CD4-positive, CD25-positive, alpha-beta regulatory T cell (primary cell): ENCODE measurements around the gene ASPSCR1. TPM values are rescaled to one million over a fixed set of nuclear protein-coding genes. Genes with fewer than 3 reads are reported as not detected.

Experiments
- ATAC-seq, 2 donors: fragments of 150-1000 bp; cut with Tn5 transposase; one replicate each; pipeline ENCODE4 v1.10.0; 2021; ENCODE audit warnings: low read depth in 2 of 2, moderate number of reproducible peaks in 2 of 2, moderate library complexity in 1 of 2
- DNase-seq, 3 donors: peaks; one replicate each; pipeline versions ENCODE4 v3.0.0 to v3.0.0-alpha.2; 2012 to 2022; ENCODE audit warnings: mixed read lengths in 1 of 3
- H3K27ac ChIP-seq: one replicate; pipeline ENCODE4 v1.7.0; 2013; ENCODE audit warnings: mild to moderate bottlenecking, low read length; ENCODE audit not compliant: insufficient read depth, poor library complexity, severe bottlenecking
- H3K27me3 ChIP-seq: one replicate; pipeline ENCODE4 v1.7.0; 2013; ENCODE audit warnings: low read length; ENCODE audit not compliant: control insufficient read depth, insufficient read depth
- H3K36me3 ChIP-seq: one replicate; pipeline ENCODE4 v1.7.0; 2013; ENCODE audit warnings: mild to moderate bottlenecking, low read length, moderate library complexity; ENCODE audit not compliant: control insufficient read depth, insufficient read depth
- H3K4me1 ChIP-seq: 2 replicates; pipeline ENCODE4 v1.7.0; 2013; ENCODE audit warnings: mild to moderate bottlenecking, low read length; ENCODE audit not compliant: insufficient read depth, control insufficient read depth, poor library complexity, severe bottlenecking
- H3K4me3 ChIP-seq: one replicate; pipeline ENCODE4 v1.7.0; 2013; ENCODE audit warnings: low read depth, mild to moderate bottlenecking, low read length, moderate library complexity
- H3K9me3 ChIP-seq, 2 experiments: 1 replicate in 1 of 2; 2 replicates in 1 of 2; pipeline ENCODE4 v1.7.0; 2013; ENCODE audit warnings: low read length in 2 of 2, mild to moderate bottlenecking in 1 of 2, moderate library complexity in 1 of 2; ENCODE audit not compliant: control insufficient read depth in 2 of 2
- H3K27ac Mint-ChIP-seq, 3 donors: one replicate each; pipeline ENCODE4 v1.8.0; 2020 to 2022; ENCODE audit warnings: mild to moderate bottlenecking in 3 of 3, mixed read lengths in 3 of 3, moderate library complexity in 2 of 3
- H3K27me3 Mint-ChIP-seq: one replicate; pipeline ENCODE4 v1.8.0; 2022; ENCODE audit warnings: mild to moderate bottlenecking, mixed read lengths
- H3K36me3 Mint-ChIP-seq: one replicate; pipeline ENCODE4 v1.8.0; 2020; ENCODE audit warnings: mixed read lengths
- H3K4me1 Mint-ChIP-seq, 4 donors: one replicate each; pipeline ENCODE4 v1.8.0; 2020 to 2022; ENCODE audit warnings: mixed read lengths in 4 of 4, mild to moderate bottlenecking in 1 of 4
- H3K4me3 Mint-ChIP-seq, 4 donors: one replicate each; pipeline ENCODE4 v1.8.0; 2020 to 2022; ENCODE audit warnings: mild to moderate bottlenecking in 4 of 4, mixed read lengths in 4 of 4, moderate library complexity in 3 of 4
- H3K9me3 Mint-ChIP-seq, 7 donors: one replicate each; pipeline ENCODE4 v1.8.0; 2020 to 2022; ENCODE audit warnings: mixed read lengths in 7 of 7, mild to moderate bottlenecking in 3 of 7, moderate library complexity in 2 of 7
- polyA plus RNA-seq, 4 donors: library from polyadenylated mRNA; unstranded; fragments of 300-500 nt; fragmentation: Illumina TruSeq; gene quantifications; one replicate each; pipeline ENCODE4 v1.2.3, GENCODE V29; 2021
- total RNA-seq: library from RNA; stranded (reverse); gene quantifications from one replicate; pipeline ENCODE4 v1.2.3, GENCODE V29; 2022

ASPSCR1 gene
- total and polyA plus RNA-seq, 5 donors from 2014 or later = 25.2 to 41.4 (median 29.1) TPM

DNA sequence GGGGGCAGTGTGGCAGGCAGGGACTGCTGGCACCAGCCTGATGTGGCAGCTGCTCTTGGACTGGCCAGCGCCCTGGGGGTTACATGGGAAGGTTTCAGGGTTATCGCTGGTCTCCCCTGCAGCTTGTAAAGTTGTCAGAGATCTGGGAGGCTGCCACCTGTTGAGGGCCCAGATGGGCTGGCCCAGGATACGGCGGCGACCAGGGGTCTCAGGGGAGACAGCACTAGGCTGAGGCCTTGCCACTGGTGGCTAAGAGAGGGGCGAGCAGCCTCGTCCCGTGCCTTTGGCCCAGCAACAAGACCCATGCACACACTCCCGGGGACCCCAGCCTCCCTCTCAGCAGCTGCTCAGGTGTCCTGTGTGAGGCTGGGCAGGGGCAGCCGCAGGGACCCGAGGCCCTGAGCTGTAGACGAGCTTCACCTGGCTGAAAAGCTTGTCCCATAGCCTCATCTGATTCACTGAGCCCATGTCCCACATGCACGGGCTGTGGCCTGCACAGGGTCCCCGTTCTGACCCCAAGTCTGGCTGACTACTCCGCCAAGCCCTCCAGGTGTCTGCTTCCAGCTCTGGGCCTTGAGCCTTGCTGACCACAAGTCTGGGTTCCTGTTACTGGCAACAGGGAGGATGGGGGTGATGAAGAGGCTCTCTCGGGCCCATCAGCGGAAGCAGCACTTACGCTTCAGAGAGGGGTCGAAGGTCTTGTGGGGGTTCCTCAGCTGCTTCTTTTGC, 82.0 kb downstream of the ASPSCR1 start:
- Mint-ChIP-seq H3K27ac (peak overlapping the region in 1 of 3 donors; percentile 43), H3K36me3 (peaks cover 5% of the 10 kb centered on the region), H3K27me3 (no peaks in the 10 kb centered on the region), H3K4me3 (no peak overlapping the region), H3K9me3 (peaks cover 0 to 2% (median 0%) of the 10 kb centered on the region in 7 donors), H3K4me1 (peaks cover 0 to 10% (median 0%) of the 10 kb centered on the region in 4 donors)
- ATAC-seq = no peak
- H3K9me3 ChIP-seq = no peaks in the 10 kb centered on the region
- H3K27me3 ChIP-seq = no peaks in the 10 kb centered on the region
- no peak for DNase-seq
- H3K27ac ChIP-seq = no peak overlapping the region
- H3K4me3 ChIP-seq = no peak overlapping the region
- H3K36me3 ChIP-seq = peaks cover 29% of the 10 kb centered on the region
- peaks cover 10% of the 10 kb centered on the region for H3K4me1 ChIP-seq

DNA sequence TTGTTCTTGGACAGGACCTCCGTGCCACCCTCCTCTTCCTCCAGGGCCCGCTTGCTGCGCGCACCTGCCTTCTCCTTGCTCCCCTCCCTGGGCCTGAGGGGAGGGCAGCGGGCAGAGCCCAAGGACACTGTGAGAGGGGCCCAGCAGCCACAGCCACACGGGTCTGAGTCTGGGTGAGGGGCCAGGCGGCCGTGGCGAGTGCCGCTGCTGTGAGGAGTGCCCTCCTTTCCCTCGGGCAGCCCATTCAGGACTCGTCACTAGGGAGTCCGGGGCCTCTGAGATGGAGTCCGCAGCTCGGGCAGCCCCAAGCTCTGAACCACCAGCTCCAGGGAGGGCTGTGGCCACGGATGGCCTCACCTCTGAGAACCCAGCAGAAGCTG, 82.6 kb downstream of the ASPSCR1 start:
- Mint-ChIP-seq H3K27me3 (no peaks in the 10 kb centered on the region), H3K4me1 (peaks cover 0 to 11% (median 0%) of the 10 kb centered on the region in 4 donors), H3K4me3 (no peak overlapping the region), H3K9me3 (peaks cover 0 to 2% (median 0%) of the 10 kb centered on the region in 7 donors), H3K27ac (no peak overlapping the region), H3K36me3 (peaks cover 5% of the 10 kb centered on the region)
- H3K27ac ChIP-seq = no peak overlapping the region
- ATAC-seq = no peak
- no peaks in the 10 kb centered on the region for H3K9me3 ChIP-seq
- H3K4me3 ChIP-seq = no peak overlapping the region
- H3K36me3 ChIP-seq = peaks cover 26% of the 10 kb centered on the region
- H3K4me1 ChIP-seq = peaks cover 15% of the 10 kb centered on the region
- DNase-seq = no peak
- no peaks in the 10 kb centered on the region for H3K27me3 ChIP-seq

DNA sequence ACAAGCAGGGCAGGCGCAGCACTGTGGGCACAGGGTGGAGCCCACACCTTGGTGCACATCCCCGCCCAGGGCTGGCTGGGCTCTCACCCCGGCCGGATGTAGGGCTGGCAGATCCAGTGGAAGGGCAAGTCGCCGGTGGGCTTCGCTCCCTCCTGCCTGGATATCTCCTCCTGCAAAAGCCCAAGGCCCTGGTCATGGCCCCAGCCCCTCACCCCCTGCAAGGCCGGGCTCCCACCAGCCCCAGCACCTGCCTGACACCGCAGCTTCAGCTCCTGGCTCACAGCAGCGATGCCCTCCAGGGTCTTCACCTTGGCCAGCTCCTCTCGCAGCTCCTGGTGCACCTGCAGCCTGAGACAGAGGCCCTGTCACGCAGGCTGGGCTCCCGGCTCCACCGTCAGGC, 83.2 kb downstream of the ASPSCR1 start:
- Mint-ChIP-seq H3K27me3 (no peaks in the 10 kb centered on the region), H3K36me3 (peaks cover 5% of the 10 kb centered on the region), H3K9me3 (peaks cover 0 to 2% (median 0%) of the 10 kb centered on the region in 7 donors), H3K4me3 (no peak overlapping the region), H3K4me1 (peaks cover 0 to 10% (median 0%) of the 10 kb centered on the region in 4 donors), H3K27ac (no peak overlapping the region)
- ATAC-seq = no peak
- Histone ChIP-seq H3K4me3 (no peak overlapping the region), H3K27ac (no peak overlapping the region), H3K4me1 (peaks cover 18% of the 10 kb centered on the region), H3K9me3 (no peaks in the 10 kb centered on the region), H3K36me3 (peaks cover 22% of the 10 kb centered on the region), H3K27me3 (no peaks in the 10 kb centered on the region)
- DNase-seq = no peak

- Histone ChIP-seq H3K27ac (no peak overlapping the region), H3K4me3 (no peak overlapping the region), H3K9me3 (no peaks in the 10 kb centered on the region), H3K36me3 (peaks cover 18% of the 10 kb centered on the region), H3K27me3 (no peaks in the 10 kb centered on the region), H3K4me1 (peaks cover 23% of the 10 kb centered on the region)
- ATAC-seq (no peak), DNase-seq (no peak)
- Mint-ChIP-seq H3K4me1 (peaks cover 0 to 13% (median 1%) of the 10 kb centered on the region in 4 donors), H3K4me3 (no peak overlapping the region), H3K36me3 (peaks cover 5% of the 10 kb centered on the region), H3K27me3 (no peaks in the 10 kb centered on the region), H3K27ac (no peak overlapping the region), H3K9me3 (peaks cover 0 to 2% (median 0%) of the 10 kb centered on the region in 7 donors)
Measured at GRCh38 chr17:82061047-82061925, 83.9 kb downstream of the ASPSCR1 start.

DNA sequence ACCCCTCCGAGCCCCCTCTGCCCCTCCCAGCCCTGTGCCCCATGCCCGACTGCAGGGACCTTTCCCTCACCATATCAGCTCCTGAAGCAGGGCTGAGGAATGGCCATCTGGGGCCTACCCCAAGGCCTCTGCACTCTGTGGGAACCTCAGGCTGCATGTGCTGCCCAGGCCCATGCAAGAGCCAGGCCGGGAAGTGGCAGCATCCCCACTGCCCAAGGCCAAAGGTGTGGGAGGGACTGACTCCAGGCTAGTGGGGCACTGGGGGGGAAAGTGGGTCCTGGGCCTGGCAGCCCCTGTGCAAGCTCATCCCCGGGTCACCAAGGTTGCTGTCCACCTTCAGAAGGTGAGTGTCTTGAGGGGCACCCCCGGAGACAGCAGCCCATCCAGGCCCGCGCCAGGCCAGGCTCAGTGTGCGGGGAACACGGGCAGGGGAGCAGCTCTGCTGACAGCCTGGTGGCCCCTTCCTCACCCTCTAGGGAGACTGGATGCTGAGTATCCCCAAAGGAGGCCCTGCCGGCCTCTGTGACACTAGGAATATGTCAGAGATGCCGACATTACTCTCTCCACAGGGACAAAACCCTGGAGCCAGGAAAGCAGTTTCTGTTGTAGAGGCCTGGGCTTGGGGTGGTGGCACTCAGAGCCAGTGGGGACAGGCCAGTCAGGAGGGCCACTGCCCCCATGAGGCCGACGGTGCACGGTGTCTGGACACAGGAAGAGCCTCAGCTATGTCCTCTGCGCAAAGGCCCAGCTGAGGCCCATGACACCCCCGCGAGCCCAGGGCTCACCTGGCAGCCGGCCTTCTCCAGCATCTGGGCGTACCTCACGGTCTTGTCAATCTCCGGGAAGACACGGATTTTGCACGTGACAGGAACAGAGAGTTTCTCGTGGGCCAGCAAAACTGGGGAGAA, 84.9 kb downstream of the ASPSCR1 start:
- H3K4me3 Mint-ChIP-seq = peak overlapping the region in 3 of 4 donors; percentile 39 to 69 (median 41)
- no peaks in the 10 kb centered on the region for H3K27me3 ChIP-seq
- peaks cover 15% of the 10 kb centered on the region for H3K36me3 ChIP-seq

GRCh38 chr17:82062984-82063368, 85.5 kb downstream of the ASPSCR1 start:
- no peaks in the 10 kb centered on the region for H3K9me3 ChIP-seq
- peaks cover 0 to 19% (median 3%) of the 10 kb centered on the region in 4 donors for H3K4me1 Mint-ChIP-seq
- peaks cover 0 to 2% (median 0%) of the 10 kb centered on the region in 7 donors for H3K9me3 Mint-ChIP-seq
- H3K36me3 ChIP-seq = peaks cover 9% of the 10 kb centered on the region
- DNase-seq = no peak
- no peak overlapping the region for H3K27ac Mint-ChIP-seq
- peaks cover 1% of the 10 kb centered on the region for H3K36me3 Mint-ChIP-seq
- H3K27ac ChIP-seq = no peak overlapping the region
- H3K4me3 ChIP-seq = no peak overlapping the region
- H3K4me3 Mint-ChIP-seq = peak overlapping the region in 1 of 4 donors; percentile 69
- no peaks in the 10 kb centered on the region for H3K27me3 Mint-ChIP-seq
- H3K4me1 ChIP-seq = peaks cover 25% of the 10 kb centered on the region
- ATAC-seq = no peak
- no peaks in the 10 kb centered on the region for H3K27me3 ChIP-seq

More for the DNA sequence above, 84.9 kb downstream of the ASPSCR1 start:
- H3K4me1 ChIP-seq = peaks cover 25% of the 10 kb centered on the region
- no peak overlapping the region for H3K27ac Mint-ChIP-seq
- DNase-seq (no peak), ATAC-seq (no peak)
- no peak overlapping the region for H3K4me3 ChIP-seq
- no peaks in the 10 kb centered on the region for H3K9me3 ChIP-seq
- H3K27ac ChIP-seq = no peak overlapping the region
- H3K36me3 Mint-ChIP-seq = peaks cover 5% of the 10 kb centered on the region
- peaks cover 0 to 19% (median 3%) of the 10 kb centered on the region in 4 donors for H3K4me1 Mint-ChIP-seq
- no peaks in the 10 kb centered on the region for H3K27me3 Mint-ChIP-seq
- peaks cover 0 to 2% (median 0%) of the 10 kb centered on the region in 7 donors for H3K9me3 Mint-ChIP-seq
